Fibroblast of villous mesenchyme (primary cell): Measurements from ENCODE around the gene TDRD9. TPM values are rescaled to one million over a fixed set of nuclear protein-coding genes. Genes with fewer than 3 reads are reported as not detected.

ENCODE experiments used
- DNase-seq: peaks from one replicate; pipeline ENCODE4 v3.0.0-alpha.2; 2010; ENCODE audit warnings: low read depth
- H3K4me3 ChIP-seq: 2 replicates; pipeline ENCODE4 v1.5.1; 2011; ENCODE audit warnings: low read depth, mild to moderate bottlenecking, low read length
- CTCF ChIP-seq: IDR thresholded peaks from 2 replicates; pipeline ENCODE4 v1.5.1; 2012; ENCODE audit warnings: low read depth, mild to moderate bottlenecking, low read length; ENCODE audit not compliant: insufficient read depth
- total RNA-seq: library from RNA; depleted of rRNA; stranded (reverse); fragments of >200 nt; gene quantifications from 2 replicates; pipeline ENCODE4 v1.2.3, GENCODE V29; 2012

Gene TDRD9
- total RNA-seq, 1 donor: 0.86 TPM

GRCh38 chr14:104014764-104015163, 86.5 kb downstream of the TDRD9 start:
- DNase-seq: no peak
- no peak overlapping the region for H3K4me3 ChIP-seq
- TF ChIP-seq CTCF: no peak

GRCh38 chr14:104016873-104017650, 88.8 kb downstream of the TDRD9 start:
- no peak for TF ChIP-seq CTCF
- DNase-seq: no peak
- H3K4me3 ChIP-seq: no peak overlapping the region

DNA sequence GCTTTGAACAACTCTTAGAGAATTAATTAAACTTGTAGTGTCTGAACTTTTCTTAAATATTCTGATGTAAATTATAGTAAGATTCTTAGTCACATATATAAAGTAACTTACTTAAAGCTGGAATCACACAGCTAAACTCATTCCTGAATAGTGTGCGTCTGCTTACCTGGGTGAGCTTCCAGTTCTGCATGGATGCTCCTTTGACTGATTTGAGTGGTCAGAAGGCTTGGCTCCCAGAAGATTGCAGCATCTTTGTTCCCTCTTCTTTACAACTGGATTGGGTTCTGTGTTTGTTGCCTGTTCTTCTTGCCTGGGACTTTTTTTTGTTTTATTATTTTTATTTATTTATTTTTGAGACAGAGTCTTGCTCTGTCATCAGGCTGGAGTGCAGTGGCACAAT, 90.8 kb downstream of the TDRD9 start:
- no peak for DNase-seq
- H3K4me3 ChIP-seq: no peak overlapping the region
- no peak for TF ChIP-seq CTCF

DNA sequence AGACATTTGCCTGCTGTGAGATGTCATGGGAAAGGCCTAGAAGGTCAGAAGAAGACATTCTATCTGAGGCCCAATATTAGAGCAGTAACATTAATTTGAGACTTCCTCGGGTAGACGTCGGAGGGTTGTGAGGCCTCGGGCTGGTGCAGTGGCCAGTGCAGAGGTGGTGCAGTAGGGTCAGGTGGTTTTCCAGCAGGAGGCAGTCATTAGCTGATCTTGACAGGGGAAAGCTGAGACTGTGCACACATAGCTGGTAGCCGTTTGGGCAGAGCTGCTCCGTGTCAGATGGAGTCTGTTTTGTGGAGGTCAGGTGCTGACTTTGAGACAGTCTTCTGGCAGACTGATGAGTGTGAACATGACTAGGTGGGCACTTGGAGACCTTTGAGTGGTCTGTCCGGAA, 91.5 kb downstream of the TDRD9 start:
- DNase-seq: no peak
- TF ChIP-seq CTCF: no peak
- no peak overlapping the region for H3K4me3 ChIP-seq

GRCh38 chr14:104020471-104020870, 92.2 kb downstream of the TDRD9 start:
- no peak overlapping the region for H3K4me3 ChIP-seq
- no peak for TF ChIP-seq CTCF
- DNase-seq: no peak

DNA sequence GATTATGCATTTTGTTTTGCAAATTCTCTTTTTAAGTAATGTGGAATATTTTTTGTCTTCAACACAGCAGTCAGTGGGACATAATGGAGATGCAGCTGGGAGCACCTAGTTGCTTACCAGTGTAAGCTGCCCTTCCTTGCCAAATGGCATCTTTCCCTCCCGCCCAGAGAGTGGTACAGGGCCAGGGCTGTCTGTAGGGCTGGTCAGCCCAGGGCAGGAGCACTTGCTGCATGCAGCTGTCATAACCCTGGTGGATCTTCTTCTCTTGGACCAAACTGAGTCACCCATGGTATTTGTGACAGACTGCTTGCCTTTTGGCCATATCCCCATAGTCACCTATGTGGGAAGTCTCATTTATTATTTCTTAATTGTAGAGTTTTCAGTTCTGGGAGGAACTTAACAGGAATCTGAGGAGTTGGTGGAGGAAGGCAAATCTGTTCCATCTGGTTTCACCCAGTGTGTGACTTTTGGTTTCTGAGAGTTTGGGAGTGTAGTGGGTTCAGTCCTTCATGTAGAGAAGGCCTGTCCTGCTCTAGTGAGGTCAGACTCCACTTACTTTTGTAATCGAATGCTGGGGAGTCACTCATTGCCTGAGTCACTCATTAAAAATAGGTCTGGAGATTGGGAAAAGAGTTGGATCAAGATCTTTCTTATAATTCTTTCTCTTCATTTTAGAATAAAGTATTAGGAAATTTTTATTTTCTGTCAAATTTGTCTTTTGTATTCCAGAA, 95.2 kb downstream of the TDRD9 start:
- no peak for DNase-seq
- no peak overlapping the region for H3K4me3 ChIP-seq
- TF ChIP-seq CTCF: no peak

DNA sequence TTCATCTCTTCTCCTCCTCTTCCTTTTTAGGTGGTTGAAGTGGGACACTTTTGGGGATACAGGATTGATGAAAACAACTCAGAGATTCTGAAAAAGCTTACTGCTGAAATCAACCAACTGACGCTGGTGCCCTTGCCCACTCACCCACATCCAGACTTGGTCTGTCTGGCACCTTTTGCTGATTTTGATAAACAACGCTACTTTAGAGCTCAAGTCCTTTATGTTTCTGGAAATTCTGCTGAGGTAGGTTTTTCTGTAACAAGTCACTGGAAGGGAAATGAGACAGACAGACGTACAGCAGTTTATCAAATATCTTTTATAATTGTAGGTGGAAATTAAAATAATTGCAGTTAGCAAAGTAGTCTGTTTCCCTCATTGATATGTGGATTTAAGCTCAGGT, 97.3 kb downstream of the TDRD9 start:
- TF ChIP-seq CTCF: no peak
- no peak overlapping the region for H3K4me3 ChIP-seq
- DNase-seq: no peak
